Neutrophil (primary cell): ENCODE results near the gene ZNF615.
"Not testable (repeated sequence)": the region's sequence is repeated elsewhere in the genome, so short reads cannot be mapped to it uniquely, and the experiment has no call there.

Experiments used
- H3K27ac ChIP-seq: fragments of 200-600 bp; sonication (generic); 2 replicates; pipeline ENCODE4 v1.5.1; 2016; ENCODE audit warnings: mild to moderate bottlenecking, moderate library complexity
- H3K27me3 ChIP-seq: fragments of 200-600 bp; sonication (generic); 2 replicates; pipeline ENCODE4 v1.6.0; 2016; ENCODE audit warnings: mild to moderate bottlenecking
- H3K36me3 ChIP-seq: fragments of 200-600 bp; sonication (generic); 2 replicates; pipeline ENCODE4 v1.5.1; 2017
- H3K4me1 ChIP-seq, 2 experiments: fragments of 200-600 bp in 1 of 2; sonication (generic) in 1 of 2; 1 replicate in 1 of 2; 2 replicates in 1 of 2; pipeline versions ENCODE4 v1.5.1 to v1.6.1; 2013 to 2016; ENCODE audit warnings: low read depth in 1 of 2, low read length in 1 of 2, mild to moderate bottlenecking in 1 of 2, moderate library complexity in 1 of 2; ENCODE audit not compliant: control insufficient read depth in 1 of 2, insufficient read depth in 1 of 2
- H3K4me3 ChIP-seq, 2 experiments: fragments of 200-600 bp in 1 of 2; sonication (generic) in 1 of 2; 1 replicate in 1 of 2; 2 replicates in 1 of 2; pipeline ENCODE4 v1.5.1; 2013 to 2016; ENCODE audit warnings: low read depth in 1 of 2, low read length in 1 of 2, mild to moderate bottlenecking in 1 of 2, moderate library complexity in 1 of 2
- H3K9me3 ChIP-seq: fragments of 200-600 bp; sonication (generic); 2 replicates; pipeline ENCODE4 v1.5.1; 2016
- TF ChIP-seq, protein P1 (sequence below): fragments of 200-600 bp; sonication (generic); IDR thresholded peaks from 2 replicates; pipeline ENCODE4 v1.5.1; 2016; ENCODE audit warnings: antibody characterized with exemption

Gene ZNF615

DNA sequence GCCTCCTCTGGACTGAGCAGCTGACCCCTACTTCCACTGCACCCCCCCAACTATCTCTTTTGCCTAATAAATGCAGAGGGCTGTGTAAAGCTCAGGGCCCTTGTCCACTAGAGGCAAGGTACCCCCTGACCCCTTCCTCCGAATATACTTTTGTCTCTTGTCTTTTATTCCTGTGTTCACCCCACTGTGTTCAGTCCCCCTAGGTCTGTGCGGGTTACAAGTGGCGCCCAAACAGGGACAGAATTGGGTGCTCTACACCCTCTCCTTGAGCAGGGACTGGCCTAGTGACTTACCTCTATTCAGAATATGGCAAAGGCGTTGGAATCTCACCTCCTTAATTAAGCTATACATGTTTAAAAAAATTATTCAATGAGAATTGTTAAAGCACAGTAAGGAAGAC, 36.4 kb downstream of the ZNF615 start:
- Histone ChIP-seq H3K27ac (no peak overlapping the region), H3K36me3 (peaks cover 68% of the 10 kb centered on the region), H3K27me3 (no peaks in the 10 kb centered on the region), H3K4me3 (no peak overlapping the region), H3K4me1 (no peaks in the 10 kb centered on the region), H3K9me3 (peaks cover 87% of the 10 kb centered on the region)
- TF ChIP-seq, protein P1, sequence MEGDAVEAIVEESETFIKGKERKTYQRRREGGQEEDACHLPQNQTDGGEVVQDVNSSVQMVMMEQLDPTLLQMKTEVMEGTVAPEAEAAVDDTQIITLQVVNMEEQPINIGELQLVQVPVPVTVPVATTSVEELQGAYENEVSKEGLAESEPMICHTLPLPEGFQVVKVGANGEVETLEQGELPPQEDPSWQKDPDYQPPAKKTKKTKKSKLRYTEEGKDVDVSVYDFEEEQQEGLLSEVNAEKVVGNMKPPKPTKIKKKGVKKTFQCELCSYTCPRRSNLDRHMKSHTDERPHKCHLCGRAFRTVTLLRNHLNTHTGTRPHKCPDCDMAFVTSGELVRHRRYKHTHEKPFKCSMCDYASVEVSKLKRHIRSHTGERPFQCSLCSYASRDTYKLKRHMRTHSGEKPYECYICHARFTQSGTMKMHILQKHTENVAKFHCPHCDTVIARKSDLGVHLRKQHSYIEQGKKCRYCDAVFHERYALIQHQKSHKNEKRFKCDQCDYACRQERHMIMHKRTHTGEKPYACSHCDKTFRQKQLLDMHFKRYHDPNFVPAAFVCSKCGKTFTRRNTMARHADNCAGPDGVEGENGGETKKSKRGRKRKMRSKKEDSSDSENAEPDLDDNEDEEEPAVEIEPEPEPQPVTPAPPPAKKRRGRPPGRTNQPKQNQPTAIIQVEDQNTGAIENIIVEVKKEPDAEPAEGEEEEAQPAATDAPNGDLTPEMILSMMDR, result no peak

DNA sequence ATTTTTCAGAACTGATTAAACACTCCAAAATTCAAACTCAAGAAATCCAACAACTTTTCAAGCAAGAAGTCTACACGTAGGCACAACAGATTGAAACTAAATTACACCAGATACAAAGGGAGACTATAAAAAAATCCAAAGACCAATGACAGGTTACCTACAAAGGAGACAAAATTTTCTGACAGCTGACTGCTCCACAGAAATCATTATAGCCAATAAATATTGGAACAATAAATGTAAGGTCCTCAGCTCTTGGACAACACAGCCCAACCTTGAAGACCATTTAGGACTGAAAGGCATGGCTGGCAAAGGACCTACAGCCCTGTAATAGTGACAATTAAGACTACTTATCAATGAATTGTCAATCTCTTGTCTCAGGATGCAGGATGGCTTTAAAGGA, 37.3 kb downstream of the ZNF615 start:
- Histone ChIP-seq H3K27ac (no peak overlapping the region), H3K4me3 (no peak overlapping the region), H3K4me1 (no peaks in the 10 kb centered on the region), H3K9me3 (peaks cover 95% of the 10 kb centered on the region), H3K36me3 (peaks cover 77% of the 10 kb centered on the region), H3K27me3 (no peaks in the 10 kb centered on the region)
- TF ChIP-seq, protein P1, result no peak

GRCh38 chr19:51965583-51965982, 42.4 kb downstream of the ZNF615 start:
- Histone ChIP-seq H3K27me3 (no peaks in the 10 kb centered on the region), H3K4me1 (no peaks in the 10 kb centered on the region), H3K36me3 (peaks cover 51% of the 10 kb centered on the region), H3K9me3 (peaks cover 63% of the 10 kb centered on the region), H3K4me3 (no peak overlapping the region), H3K27ac (no peak overlapping the region)
- TF ChIP-seq, protein P1, result no peak

DNA sequence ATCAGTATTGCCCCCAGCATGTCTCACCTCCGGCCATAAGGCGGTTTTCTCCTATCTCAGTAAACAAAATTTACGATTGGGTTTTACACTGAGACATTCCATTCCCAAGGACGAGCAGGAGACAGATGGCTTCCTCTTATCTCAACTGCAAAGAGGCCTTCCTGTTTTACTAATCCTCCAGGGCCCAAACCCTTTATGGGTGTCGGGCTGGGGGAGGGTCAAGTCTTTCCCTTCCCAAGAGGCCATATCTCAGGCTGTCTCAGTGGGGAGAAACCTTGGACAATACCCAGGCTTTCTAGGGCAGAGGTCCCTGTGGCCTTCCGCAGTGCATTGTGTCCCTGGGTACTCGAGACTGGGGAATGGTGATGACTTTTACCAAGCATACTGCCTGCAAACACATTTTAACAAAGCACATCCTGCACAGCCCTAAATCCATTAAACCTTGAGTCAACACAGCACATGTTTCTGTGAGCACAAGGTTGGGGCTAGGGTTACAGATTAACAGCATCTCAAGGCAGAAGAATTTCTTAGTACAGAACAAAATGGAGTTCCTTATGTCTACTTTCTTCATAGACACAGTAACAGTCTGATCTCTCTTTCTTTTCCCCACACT, 47.3 kb downstream of the ZNF615 start:
- not testable (repeated sequence) for H3K27me3 ChIP-seq, H3K4me3 ChIP-seq, H3K4me1 ChIP-seq, H3K27ac ChIP-seq
- Histone ChIP-seq H3K36me3 (peaks cover 12% of the 10 kb centered on the region), H3K9me3 (peaks cover 21% of the 10 kb centered on the region)

DNA sequence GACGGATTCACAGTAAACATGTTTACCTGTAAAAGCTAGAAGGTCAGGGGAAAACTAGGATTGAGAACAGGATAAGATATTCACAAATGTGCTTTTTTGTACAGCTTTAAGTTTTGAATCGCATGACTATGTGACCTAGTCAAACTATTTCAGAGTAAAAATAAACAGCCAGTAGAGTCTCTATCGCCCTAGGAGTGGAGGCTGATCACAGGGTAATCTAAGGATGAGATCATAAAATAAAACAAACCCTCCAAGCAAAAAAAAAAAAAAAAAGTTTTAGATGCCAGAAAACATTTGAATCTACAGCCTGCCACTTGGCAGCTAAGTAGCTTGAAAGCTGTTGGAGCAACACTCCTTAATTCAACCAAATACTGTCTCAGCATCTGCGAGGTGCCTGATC, 48.2 kb downstream of the ZNF615 start:
- H3K4me1 ChIP-seq, result no peaks in the 10 kb centered on the region
- no peaks in the 10 kb centered on the region for H3K27me3 ChIP-seq
- H3K4me3 ChIP-seq, result no peak overlapping the region
- H3K27ac ChIP-seq, result no peak overlapping the region
- H3K36me3 ChIP-seq, result peaks cover 3% of the 10 kb centered on the region
- TF ChIP-seq, protein P1, result no peak
- H3K9me3 ChIP-seq, result peaks cover 18% of the 10 kb centered on the region

GRCh38 chr19:51957846-51958245, 50.2 kb downstream of the ZNF615 start:
- H3K4me1 ChIP-seq, H3K27ac ChIP-seq, H3K36me3 ChIP-seq, H3K27me3 ChIP-seq, H3K4me3 ChIP-seq: not testable (repeated sequence)
- H3K9me3 ChIP-seq, result peaks cover 17% of the 10 kb centered on the region

- Histone ChIP-seq H3K27me3 (no peaks in the 10 kb centered on the region), H3K4me1 (no peaks in the 10 kb centered on the region), H3K27ac (no peak overlapping the region), H3K4me3 (peak overlapping the region in 1 of 2 experiments; percentile 28), H3K36me3 (peaks cover 8% of the 10 kb centered on the region), H3K9me3 (peaks cover 73% of the 10 kb centered on the region)
- TF ChIP-seq, protein P1, result no peak
These were observed 59.0 kb downstream of the ZNF615 start for GRCh38 chr19:51948975-51949374.
